HG02840 (cell line): Measurements from ENCODE around the gene MBTPS1.

Source experiments
- ATAC-seq: cut with Tn5 transposase; IDR thresholded peaks from one replicate; pipeline ENCODE4 v1.9.1; 2021; ENCODE audit warnings: mild to moderate bottlenecking, moderate library complexity, moderate number of reproducible peaks; ENCODE audit not compliant: unreplicated experiment, low FRiP score

Gene MBTPS1

DNA sequence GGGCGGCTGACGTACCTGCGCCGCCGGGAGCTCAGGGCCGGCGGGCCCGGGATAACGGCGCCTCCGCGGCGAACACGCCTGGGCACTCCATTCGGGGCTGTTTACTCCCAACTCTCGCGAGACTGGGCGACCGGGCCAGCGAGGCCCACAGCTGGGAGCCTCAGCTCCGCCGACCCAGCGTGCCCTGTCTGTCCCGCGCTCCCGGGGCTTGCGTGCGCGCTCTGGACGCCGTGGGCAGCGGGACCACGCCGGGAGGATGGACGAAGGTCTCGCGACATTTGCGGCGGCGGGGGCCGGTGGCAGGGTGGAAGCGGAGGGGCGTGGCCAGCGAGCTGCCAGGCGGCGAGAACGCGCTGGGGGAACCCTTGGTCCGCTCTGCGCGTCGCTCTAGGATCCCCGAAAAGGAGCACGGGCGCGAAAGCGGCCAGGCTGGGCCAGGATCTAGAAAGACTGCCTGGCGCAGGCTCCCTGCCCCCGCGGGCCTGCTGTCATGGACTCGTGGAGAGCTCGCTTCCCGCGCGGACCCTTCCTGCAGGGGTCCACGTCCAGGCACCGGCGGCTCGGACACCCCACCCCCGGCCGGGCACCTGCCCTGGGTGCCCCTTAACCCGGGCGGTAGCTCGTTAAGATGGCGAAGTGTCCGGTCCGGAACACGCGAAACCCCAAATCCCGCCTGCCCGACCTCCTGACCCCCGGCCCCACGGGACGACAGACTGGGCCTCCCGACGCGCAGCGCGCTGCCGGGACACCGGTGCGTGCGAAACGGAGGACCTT, at the start of gene MBTPS1:
Gene MBTPS1, minus strand, starts transcription at position 223 of the 774 bp plus-strand sequence. CDS start 15,159 bp downstream, outside the sequence.
- peak; percentile 91 for ATAC-seq

DNA sequence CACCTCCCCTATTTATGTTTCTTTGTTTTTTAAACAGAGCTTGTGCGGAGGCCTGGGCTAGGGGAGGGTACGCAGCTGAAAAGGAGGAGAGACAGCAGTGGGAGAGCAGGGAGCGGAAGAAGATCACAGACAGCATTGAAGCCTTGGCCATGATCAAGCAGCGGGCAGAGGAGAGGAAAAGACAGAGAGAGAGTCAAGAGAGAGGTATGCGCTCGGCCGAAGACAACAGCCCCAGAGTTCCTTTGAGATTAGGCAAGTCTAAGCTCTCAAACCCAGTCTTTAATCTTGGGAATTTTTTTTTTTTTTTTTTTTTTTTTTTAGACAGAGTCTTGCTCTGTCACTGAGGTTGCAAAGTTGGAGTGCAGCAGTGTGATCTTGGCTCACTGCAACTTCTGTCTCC, 49.0 kb upstream of the MBTPS1 start:
- ATAC-seq = no peak

DNA sequence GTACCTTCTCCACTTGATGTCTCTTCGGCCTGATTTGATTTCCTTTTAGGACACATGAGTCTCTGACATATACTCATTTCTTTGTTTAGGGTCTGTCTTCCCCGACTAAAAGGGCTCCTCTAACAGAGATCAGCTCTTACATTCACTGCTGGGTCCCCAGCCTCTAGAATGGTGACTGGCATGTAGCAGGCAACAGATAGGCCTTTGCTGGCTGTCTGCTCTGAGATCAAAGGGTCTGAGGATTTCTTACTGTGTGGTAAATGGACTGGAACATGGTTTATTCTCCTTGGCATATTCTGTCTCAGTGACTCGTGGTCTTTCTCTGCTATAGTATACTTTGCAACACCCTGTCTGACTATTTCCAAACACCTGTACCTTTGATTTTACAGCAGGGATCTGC, 45.1 kb upstream of the MBTPS1 start:
- no peak for ATAC-seq

DNA sequence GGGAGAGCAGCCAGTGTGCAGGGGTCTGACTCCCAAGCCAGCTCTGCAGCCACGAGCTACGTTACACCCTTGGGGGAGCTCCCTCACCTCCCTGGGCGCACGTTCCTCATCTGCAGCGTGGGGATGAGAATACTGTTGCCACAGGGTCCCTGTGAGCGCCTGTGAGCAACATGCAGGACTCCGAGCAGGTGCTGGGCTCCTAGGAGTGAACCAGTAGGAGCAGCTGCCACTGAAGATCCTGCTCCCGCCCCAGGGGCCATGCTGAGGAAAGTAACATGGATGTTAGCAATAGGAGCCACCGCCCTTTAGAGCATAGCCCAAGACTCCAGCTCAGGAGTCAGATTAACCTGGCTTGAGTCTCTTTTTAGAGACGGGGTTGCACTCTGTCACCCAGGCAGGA, 44.3 kb upstream of the MBTPS1 start:
- ATAC-seq = no peak

DNA sequence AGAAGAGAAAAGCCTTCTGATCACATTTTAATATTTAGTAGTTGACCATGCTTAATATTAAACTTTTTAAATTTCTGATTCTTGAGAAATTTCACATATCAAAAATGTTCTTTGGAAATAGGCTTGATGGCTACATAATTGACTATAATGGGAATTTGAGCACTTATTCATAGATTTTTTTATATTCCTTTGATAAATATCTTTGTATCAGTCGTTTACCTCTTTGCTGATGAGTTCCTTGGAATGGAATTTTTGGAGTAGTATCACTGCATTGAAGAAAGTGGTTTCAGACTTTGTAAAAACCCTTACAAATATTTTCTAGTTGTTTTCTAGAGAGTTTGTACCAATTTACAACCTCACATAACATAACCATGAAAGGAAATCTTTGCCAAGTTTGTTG, 43.1 kb upstream of the MBTPS1 start:
- no peak for ATAC-seq

DNA sequence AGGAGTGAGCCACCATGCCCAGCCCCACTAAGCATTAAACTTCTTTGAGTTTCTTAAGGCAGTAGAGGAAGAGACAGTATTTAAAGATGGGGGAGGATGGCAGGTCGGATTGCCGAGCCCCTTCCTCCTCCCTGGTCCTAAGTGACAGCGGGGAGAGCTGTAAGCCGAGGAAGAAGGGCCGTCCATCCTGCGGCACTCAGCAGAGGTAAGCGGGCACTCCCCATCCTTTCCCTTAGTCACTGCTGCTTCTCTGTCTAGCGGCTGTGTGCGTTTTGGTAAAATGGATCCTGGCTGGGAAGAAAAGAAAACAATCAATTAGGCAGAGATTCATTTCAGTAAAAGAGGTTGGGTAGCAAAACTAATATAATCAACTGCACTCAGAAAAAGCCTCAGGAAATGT, 42.3 kb upstream of the MBTPS1 start:
- no peak for ATAC-seq

DNA sequence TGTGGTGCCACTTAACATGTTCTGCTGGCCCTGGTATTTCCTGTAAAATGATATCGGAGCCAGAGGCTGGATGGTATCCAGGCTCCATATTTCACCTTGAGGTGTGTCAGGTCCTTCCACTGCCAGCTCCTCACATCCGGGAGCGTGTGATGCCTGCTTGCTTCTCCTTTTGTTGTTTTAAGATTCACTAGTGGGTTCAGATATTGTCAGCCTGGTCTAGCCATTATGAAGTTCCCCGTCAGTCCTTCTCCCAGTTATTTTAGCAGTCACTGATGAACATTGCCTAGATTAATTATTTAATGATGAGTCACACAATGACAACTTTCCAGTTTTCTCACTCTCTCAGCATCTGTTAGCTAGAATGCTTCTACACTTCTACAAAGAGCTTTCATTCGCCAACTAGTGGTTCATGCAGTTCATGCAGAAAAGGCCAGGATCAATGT, 39.6 kb upstream of the MBTPS1 start:
- no peak for ATAC-seq

DNA sequence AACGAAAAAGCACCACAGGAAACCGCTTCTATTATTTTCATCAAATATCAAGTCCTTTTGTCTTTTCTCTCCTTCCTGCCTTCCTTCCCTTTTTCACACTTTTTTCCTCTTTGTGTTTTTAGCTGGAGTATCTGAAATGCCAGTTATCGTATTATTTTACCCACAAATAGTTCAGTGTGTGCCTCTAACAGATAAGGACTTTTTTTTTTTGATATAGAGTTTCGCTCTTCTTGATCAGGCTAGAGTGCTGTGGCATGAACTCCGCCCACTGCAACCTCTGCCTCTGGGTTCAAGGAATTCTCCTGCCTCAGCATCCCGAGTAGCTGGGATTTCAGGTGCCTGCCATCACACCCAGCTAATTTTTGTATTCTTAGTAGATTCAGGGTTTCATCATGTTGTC, 39.0 kb upstream of the MBTPS1 start:
- no peak for ATAC-seq

DNA sequence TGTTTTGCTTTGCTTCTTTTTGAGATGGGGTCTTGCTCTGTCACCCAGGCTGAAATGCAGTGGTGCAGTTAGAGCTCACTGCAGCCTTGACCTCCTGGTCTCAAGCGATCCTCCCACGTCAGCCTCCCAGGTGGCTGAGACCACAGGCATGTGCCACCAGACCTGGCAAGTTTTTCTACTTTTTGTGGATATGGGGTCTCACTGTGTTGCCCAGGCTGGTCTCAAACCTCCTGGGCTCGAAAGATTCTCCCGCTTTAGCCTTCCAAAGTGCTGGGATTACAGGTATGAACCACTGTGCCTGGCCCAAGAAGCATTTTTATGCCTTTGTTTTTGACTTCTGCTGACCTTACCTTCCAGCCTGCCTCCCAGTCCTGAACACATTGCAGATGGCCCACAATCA, 38.5 kb upstream of the MBTPS1 start:
- no peak for ATAC-seq

DNA sequence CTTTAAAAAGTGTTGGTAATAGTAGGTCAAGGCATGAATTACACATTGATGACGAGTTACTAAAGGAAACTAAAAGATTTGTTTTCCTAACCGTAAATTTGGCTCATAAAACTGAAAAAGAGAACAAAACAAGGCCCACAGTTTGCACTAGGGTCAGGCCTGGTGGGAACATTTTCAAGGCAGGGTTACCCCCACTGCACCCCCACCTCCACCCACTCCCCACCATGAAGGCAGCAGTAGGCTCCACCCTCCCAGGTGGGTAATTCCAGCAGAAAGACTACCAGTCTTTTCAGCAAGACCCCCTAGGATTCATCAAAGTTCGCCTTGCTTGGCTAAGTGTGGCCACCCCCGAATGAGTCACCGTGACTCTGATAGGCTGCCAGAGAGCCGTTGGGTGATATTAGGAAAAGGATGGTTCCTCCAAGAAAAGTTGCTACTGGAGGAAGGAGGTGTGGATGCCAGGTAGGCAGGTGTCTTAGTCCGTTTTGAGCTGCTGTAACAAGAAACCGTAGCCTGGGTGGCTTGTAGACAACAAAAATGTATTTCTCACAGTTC, 37.0 kb upstream of the MBTPS1 start:
- no peak for ATAC-seq

DNA sequence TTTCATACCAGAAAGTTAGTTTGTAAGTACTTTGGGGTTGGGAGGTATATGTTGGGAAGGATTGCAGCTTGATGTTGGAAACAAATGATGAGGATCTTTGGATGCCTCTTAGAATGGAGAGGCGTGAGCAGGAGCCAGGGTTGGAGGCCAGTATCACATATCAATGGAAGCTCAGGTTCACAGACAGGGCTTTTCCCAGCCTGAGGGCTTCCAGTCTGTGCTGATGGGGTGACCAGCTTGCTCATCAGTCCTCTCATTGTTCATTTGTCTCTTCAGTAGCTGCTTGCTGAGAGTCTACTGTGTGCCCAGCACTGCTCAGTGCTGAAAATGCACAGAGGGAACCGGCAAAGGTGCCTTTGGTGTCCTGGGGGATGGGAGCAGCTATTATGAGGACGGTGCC, 34.2 kb upstream of the MBTPS1 start:
- ATAC-seq = no peak

DNA sequence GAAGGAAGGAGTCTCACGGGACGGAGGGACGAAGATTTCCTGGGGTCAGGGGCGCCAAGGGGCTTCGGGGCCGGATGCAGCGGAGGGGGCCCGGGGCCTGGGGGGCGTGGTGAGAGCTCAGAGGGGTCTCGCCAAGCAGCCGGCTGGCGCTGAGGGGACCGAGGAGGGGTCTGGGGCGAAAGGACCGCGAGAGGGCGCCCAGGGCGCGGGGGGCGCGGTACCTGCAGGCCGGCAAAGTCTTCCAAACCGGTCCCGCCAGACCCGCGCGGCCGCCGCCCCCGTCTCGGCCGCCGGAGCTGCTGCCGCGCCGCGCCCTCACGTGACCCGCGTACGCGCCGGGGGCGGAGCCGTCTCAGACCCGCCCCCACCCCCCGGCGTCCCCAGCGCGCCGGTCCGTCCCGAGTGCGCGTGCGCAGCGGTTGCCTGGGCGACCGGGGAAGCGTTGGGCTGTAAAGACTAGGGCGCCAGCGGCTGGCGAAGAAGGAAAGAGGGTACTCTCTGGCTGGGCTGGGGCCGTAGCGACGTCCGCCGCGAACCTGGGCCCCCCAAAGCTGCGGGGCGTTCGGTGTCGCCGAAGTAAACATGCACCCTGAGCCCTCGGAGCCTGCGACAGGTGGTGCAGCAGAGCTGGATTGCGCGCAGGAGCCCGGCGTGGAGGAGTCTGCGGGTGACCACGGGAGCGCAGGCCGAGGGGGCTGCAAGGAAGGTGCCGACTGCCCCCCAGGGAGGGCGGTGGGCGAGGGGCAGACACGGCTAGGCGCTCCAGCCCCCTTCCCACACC, 28.3 kb upstream of the MBTPS1 start, which contains the start of the genes DNAAF1 and HSDL1:
Gene DNAAF1, plus strand, starts transcription at position 450 of the 781 bp plus-strand sequence. Its CDS starts 133 bp downstream, at position 583.
Gene HSDL1, minus strand, starts transcription at position 319 of the 781 bp plus-strand sequence. CDS start 13,856 bp downstream, outside the sequence.
- ATAC-seq = peak; percentile 76

DNA sequence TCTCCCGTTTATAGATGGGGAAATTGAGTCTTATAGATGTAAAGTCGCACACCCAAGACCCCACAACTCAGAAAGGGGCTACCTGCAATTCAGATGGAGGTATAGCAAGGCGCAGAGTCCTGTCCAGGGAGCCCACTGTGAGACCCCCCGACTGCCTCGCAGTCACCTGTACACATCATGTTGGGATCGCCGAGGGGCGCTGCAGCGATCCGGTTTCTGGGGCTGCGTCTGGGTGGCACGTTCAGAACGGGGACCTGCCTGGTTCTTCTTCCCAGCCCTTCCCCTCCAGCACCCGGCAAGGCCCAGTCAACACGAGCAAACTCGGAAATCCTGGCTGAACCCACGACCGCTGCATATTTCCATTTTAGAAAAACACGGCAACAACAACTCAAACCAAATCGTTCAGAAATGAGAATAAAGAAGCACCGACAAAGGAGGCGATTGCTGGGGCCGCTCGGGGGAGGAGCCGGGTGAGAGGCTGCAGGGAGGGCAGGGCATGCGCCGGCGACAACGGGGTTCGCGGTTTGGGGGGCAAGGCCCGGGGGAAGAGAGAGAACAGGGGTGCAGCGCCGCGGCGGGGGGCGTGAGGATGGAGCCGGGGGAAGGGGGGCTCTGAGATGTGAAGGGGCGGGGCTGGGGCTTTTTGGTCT, 27.6 kb upstream of the MBTPS1 start:
- ATAC-seq = no peak

DNA sequence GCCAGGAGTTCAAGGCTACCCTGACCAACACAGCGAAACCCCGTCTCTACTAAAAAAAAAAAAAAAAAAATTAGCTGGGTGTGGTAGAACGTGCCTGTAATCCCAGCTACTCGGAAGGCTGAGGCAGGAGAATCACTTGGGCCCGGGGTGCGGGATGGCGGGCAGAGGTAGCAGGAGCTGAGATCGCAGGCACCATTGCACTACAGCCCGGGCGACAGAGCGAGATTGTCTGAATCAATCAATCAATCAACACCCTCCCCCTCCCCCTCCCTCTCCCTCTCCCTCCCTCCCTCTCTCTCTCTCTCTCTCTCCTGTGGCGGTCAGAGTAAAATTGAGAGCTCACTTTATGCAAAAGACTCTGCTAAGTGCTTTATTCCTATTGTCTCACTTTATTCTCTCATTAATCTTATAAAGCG, 27.1 kb upstream of the MBTPS1 start:
- no peak for ATAC-seq

DNA sequence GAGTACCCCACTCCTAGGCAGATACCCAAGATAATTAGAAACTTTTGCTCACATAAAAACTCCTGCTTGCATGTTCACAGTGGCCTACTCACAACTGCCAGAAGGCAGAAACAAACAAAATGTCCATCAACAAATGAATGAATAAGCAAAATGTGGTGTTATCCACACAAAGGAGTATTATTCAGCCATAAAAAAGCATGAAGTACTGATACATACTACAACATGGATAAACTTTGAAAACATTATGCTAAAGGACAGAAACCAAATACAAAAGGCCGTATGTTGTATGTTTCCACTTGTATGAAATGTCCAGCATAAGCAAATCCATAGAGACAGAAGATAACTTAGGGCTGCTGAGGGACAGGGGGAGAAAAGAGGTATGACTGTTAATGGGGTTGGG, 26.3 kb upstream of the MBTPS1 start:
- no peak for ATAC-seq

DNA sequence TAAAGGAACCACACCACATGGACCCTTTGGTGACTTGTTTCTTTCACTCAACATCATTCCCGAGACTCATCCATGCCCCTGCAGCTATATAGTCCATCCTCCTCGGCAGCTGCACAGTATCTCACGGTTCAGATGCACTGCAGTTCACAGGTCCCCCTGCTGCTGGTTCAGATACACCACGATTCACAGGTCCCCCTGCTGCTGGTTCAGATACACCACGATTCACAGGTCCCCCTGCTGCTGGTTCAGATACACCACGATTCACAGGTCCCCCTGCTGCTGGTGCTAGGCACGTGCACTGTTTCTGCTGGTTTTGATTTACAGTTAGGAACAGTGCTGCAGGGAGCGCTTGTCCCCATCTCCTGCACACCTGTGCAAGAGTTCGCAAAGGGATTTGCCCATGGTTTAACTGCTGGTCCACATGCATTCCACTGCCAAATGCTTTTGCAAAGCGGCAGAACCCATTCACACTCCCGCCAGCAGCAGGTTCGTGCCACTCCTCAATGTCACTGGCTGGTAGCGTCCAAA, 24.5 kb upstream of the MBTPS1 start:
- no peak for ATAC-seq

DNA sequence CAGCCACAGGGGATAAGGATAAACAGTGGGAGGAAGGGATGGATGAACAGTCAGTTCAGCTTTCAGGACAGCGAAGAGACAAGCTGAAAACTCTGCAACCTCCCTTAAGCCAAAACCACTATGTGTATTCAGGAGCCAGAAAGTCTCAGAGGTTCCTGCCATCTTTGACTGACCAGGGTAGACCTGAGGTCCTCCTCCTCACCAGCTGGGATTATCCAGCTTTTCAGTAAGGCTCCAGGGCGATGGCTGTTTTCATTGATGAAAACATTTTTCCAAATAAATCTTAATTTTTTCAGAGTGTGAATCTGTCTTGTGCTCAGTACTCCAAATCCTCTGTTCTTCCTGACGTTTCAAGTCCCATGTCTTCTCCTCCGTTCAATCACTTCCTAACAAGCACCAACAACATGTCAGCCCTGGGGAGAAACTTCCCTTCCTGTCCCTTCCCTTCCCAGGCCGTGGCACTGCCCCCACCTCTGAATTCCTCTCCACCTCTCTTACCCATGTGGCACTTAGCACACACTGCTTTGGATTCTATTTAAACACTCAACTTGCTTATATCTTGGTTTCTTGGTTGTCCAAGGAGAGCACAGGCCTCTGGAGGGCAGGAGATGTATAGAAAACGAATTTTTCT, 23.0 kb upstream of the MBTPS1 start:
- ATAC-seq = no peak

DNA sequence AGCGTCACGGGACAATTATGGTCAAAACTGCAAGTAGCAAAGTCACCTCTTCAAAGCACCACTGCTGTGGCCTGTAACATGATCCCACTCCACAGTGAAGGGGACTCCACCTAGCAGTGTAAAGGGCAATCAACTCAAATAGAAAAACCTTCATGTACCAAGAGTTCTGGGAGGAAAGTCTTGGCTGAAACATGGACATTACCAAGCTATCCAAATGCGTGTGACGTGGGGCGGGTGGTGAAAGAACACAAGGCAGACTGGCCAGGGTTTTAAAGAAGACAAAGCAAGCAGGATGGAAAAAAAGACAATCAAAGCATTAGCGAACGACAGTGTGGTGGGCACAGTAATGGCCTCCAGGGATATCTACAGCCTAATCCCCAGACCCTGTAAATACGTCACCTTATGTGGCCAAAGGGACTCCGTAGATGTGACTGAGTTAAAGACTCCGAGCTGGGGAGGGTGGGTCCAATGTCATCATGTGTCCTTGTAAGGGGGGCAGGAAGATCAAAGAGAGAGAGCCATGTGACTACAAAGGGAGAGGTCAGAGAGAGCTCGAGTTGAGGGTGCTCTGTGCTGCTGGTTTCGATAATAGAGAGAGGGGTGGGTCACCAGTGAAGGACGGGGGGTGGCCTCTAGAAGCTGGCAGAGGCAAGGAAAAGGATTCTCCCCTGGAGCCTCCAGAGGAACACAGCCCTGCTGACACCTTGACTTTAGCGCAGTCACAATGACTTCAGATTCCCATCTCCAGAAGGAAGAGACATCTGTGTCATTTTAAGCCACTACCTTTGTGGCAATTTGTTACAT, 22.3 kb upstream of the MBTPS1 start:
- ATAC-seq = no peak

DNA sequence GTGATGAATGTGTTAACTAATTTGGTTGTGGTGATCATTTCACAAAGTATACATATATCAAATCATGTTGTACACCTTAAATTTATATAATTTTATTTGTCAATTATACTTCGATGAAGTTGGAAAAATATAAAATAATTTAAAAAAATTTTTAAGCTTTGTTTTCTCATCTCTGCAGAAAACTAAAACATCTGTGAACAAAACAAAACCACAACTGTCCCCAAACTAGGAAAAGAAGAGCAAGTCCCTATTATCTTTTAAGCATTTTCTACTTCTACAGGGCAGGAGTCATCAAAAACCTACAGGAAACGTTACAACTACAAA, 21.7 kb upstream of the MBTPS1 start:
- ATAC-seq = no peak
